Fibroblast of the aortic adventitia (primary cell): ENCODE data around the gene PMEPA1. TPM values are rescaled to one million over a fixed set of nuclear protein-coding genes. Genes with fewer than 3 reads are reported as not detected.

Source experiments
- DNase-seq: peaks from one replicate; pipeline ENCODE4 v3.0.0-alpha.2; 2010; ENCODE audit warnings: low read depth
- H3K4me3 ChIP-seq: 2 replicates; pipeline ENCODE4 v1.5.1; 2011; ENCODE audit warnings: low read depth, mild to moderate bottlenecking, control low read depth, low read length, moderate library complexity
- total RNA-seq: library from RNA; depleted of rRNA; stranded (reverse); fragments of >200 nt; gene quantifications from 2 replicates; pipeline ENCODE4 v1.2.3, GENCODE V29; 2012; ENCODE audit warnings: low replicate concordance
- TF ChIP-seq, protein P1 (sequence below): IDR thresholded peaks from 2 replicates; pipeline ENCODE4 v1.5.1; 2011; ENCODE audit warnings: mild to moderate bottlenecking, low read length, control low read depth, inconsistent platforms; ENCODE audit not compliant: insufficient read depth

PMEPA1 gene
- total RNA-seq, 1 donor: 1.4 TPM

DNA sequence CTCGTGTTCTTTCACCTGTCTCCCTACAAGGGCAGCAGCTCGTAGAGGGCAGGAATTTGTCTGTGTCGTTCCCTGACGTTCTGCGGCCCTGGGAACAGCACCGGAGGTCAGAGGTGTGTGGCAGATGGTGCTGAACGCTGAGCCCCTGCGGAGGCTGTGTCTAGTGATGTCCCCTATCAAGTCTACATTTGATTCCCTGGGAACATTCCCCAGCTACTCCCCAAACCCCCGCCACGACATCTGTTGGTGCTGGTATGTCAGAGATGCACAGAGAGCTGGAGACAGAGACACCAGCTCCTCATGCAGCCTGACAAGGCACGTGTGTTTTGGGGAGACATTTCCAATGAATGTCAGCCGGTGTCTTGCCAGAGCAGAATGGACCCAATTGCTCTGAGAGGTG, 7.7 kb downstream of the PMEPA1 start:
- TF ChIP-seq, protein P1, sequence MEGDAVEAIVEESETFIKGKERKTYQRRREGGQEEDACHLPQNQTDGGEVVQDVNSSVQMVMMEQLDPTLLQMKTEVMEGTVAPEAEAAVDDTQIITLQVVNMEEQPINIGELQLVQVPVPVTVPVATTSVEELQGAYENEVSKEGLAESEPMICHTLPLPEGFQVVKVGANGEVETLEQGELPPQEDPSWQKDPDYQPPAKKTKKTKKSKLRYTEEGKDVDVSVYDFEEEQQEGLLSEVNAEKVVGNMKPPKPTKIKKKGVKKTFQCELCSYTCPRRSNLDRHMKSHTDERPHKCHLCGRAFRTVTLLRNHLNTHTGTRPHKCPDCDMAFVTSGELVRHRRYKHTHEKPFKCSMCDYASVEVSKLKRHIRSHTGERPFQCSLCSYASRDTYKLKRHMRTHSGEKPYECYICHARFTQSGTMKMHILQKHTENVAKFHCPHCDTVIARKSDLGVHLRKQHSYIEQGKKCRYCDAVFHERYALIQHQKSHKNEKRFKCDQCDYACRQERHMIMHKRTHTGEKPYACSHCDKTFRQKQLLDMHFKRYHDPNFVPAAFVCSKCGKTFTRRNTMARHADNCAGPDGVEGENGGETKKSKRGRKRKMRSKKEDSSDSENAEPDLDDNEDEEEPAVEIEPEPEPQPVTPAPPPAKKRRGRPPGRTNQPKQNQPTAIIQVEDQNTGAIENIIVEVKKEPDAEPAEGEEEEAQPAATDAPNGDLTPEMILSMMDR: no peak
- H3K4me3 ChIP-seq: no peak overlapping the region
- DNase-seq: no peak

DNA sequence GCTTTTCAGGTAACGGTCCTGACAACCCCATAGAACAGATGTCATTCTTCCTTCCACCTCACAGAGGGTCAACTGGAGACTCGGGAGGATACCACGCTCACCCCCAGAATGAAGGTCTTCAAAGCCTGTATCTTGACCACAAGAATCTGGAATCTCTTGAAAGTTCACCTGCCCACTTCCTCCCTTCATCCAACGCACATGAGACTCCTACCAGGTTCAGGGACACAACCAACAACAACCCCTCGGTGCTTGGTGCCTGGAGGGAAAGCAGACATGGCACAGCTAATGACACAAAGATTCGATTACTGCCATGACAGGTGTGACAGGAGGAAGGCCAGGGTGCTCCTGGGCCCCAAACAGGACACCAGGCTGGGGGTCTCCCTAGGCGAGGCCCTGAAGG, 8.2 kb downstream of the PMEPA1 start:
- H3K4me3 ChIP-seq: no peak overlapping the region
- DNase-seq: no peak
- TF ChIP-seq, protein P1: no peak

DNA sequence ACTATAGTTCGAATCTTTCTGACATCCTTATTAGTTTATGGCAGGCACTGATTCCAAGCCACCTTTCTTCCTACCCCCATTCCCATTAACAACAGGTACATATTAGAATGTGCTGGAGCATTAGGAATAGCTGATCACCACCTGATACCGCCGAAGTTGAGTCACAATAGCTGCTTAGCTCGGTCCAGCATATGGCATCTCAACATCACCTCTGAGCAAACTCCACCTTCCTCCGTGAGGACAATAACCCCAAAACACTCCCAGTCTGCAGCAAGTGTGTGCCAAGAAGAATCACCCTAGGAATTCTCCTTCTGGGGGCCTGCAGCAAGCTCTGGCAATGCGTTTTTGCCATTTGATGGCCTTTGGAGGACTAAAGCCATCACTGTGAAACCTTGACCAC, 8.7 kb downstream of the PMEPA1 start:
- no peak for DNase-seq
- no peak overlapping the region for H3K4me3 ChIP-seq
- TF ChIP-seq, protein P1: no peak

DNA sequence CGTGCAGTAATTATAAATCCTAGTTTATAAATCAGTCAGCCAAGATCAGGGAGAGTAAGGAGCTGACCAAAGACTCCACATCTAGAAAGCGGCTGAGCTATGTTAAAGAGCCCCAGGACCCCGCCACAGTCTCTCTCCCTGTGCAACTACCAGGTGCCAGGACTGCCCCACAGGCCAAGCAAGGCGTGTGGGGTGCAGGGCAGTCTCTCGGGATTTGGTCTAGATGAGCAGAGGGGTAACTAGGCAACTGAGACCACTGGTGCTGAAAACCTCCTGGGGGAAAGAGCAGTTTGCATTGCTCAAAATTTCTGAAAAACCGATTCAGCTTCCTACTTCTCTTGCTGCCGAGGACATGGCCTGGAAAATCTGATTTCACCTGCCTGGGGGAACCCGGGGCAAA, 10.4 kb downstream of the PMEPA1 start:
- TF ChIP-seq, protein P1: no peak
- H3K4me3 ChIP-seq: no peak overlapping the region
- no peak for DNase-seq

DNA sequence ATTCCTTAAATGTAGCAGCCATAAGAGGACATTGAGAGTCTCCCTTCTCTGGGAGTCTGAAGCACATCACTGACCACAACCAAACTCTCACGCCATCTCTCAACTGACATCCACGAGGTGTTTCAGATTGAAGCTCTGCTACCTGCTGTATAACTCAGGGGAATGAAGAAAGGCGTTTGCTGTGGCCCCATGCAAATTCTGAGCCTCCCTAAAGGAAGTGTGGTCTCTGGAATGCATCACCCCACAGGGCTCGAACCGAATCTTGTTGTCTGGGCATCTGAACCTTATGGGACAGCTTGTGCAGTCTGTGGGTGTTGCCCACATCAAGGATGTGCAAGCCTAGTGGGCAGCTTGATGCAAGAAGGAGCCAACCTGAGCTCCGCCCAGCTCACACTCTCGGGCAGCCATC, 10.9 kb downstream of the PMEPA1 start:
- DNase-seq: peak; percentile 10
- no peak overlapping the region for H3K4me3 ChIP-seq
- TF ChIP-seq, protein P1: no peak

DNA sequence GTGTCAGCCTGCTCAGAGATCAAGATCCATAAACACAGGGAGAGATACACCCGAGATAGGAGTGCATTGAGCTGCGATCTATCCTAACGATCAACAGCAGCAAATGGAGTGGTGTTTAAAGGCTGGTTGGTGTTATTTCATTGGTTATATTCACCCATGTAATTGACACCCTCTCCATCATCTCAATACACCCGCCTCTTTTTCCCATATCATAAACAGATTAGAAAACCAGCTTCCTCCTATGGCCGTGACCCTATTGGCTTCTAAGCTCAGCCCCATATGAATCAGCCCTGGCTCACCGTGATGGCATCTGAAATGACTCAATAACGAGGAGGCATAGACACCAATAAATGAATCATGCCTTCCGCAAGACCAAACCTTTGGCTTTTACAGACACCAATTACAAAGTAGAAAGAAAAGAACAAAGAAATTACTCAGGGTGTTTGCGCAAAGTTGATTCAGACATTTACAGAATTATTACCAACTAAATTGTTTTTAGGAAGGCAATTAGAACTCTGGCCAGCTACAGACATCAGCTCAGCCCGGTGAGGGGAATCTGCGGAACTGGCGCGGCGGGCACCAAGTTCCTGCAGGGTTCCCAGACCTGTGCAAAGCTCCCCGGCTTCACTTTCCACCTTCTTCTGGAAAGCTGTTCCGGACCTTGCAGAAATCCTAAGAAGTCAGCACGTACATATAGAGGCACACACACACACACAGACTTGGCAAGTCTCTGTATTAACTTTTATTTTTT, 11.5 kb downstream of the PMEPA1 start:
- TF ChIP-seq, protein P1: no peak
- DNase-seq: peak; percentile 95
- no peak overlapping the region for H3K4me3 ChIP-seq

DNA sequence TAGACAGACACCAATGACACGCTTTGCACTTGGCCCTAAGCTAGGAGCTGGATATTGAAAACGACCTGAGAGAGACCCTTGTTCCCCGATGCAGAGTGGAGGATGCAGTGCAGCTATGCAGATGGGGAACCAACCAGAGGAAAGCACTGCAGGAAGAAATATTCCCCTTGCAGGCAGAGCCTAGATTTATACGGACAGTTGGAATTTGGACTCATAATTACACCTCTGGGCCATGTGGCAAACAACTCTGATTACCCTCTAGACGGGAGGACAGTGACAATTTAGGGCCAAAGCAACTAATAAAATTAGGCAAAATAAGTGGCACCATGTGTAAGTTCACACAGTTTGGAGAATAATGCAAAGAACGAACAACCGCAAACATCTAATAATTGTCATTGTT, 12.3 kb downstream of the PMEPA1 start:
- DNase-seq: no peak
- no peak overlapping the region for H3K4me3 ChIP-seq
- TF ChIP-seq, protein P1: no peak
